Activated CD4-positive, CD25-positive, alpha-beta regulatory T cell treated with anti-CD3 and anti-CD28 coated beads, Interleukin-2, amount 50 U/mL, for 16 hours (primary cell): Measurements from ENCODE around the gene UCP3.

ENCODE experiments used
- DNase-seq: peaks from one replicate; pipeline ENCODE4 v3.0.0-alpha.2; 2020; ENCODE audit warnings: low read depth, low spot score

The UCP3 gene

GRCh38 chr11:73978576-73979086 lies 30.3 kb downstream of the UCP3 start:
- DNase-seq: no peak

GRCh38 chr11:73977856-73978519 lies 30.9 kb downstream of the UCP3 start:
- DNase-seq: no peak

- no peak for DNase-seq
Measured at GRCh38 chr11:73976451-73977151, 32.3 kb downstream of the UCP3 start.

GRCh38 chr11:73975479-73975757 lies 33.5 kb downstream of the UCP3 start:
- DNase-seq: no peak

- DNase-seq: no peak
Measured at GRCh38 chr11:73974604-73975478, 34.0 kb downstream of the UCP3 start.

GRCh38 chr11:73972620-73973449 lies 36.0 kb downstream of the UCP3 start:
- DNase-seq: no peak

- no peak for DNase-seq
Measured at GRCh38 chr11:73972187-73972586, 36.7 kb downstream of the UCP3 start.

- DNase-seq: no peak
Measured at GRCh38 chr11:73971175-73971719, 37.6 kb downstream of the UCP3 start.

GRCh38 chr11:73969991-73970800 lies 38.7 kb downstream of the UCP3 start:
- DNase-seq: no peak

- DNase-seq: no peak
Measured at GRCh38 chr11:73969091-73969490, 39.8 kb downstream of the UCP3 start.

- DNase-seq: no peak
Measured at GRCh38 chr11:73968356-73968966, 40.4 kb downstream of the UCP3 start.

GRCh38 chr11:73965764-73966121 lies 43.1 kb downstream of the UCP3 start:
- no peak for DNase-seq

GRCh38 chr11:73965076-73965763 lies 43.7 kb downstream of the UCP3 start:
- DNase-seq: no peak

GRCh38 chr11:73963861-73964260 lies 45.0 kb downstream of the UCP3 start:
- no peak for DNase-seq

GRCh38 chr11:73962101-73962705 lies 46.7 kb downstream of the UCP3 start:
- no peak for DNase-seq

GRCh38 chr11:73961321-73961720 lies 47.6 kb downstream of the UCP3 start:
- no peak for DNase-seq

GRCh38 chr11:73958521-73959141 lies 50.3 kb downstream of the UCP3 start:
- DNase-seq: no peak

- DNase-seq: no peak
Measured at GRCh38 chr11:73957654-73958361, 51.1 kb downstream of the UCP3 start.
